H1 (cell line): ENCODE measurements around the gene ACTN4. TPM values are rescaled to one million over a fixed set of nuclear protein-coding genes. Genes with fewer than 3 reads are reported as not detected.

ENCODE experiments used
- CTCF ChIA-PET: fragments of 300-600 bp; sonication (Branson Sonifier 250); formaldehyde crosslinking; loops from one replicate; lab custom pipeline; 2021; ENCODE audit not compliant: partially characterized antibody; lab: Charles Lee
- POLR2A ChIA-PET: fragments of 300-600 bp; sonication (Branson Sonifier 250); formaldehyde crosslinking; loops from one replicate; lab custom pipeline; 2021; ENCODE audit warnings: inconsistent platforms; ENCODE audit not compliant: partially characterized antibody; lab: Charles Lee
- DNase-seq, 2 experiments: peaks; one replicate each; pipeline versions ENCODE4 v3.0.0 to v3.0.0-alpha.2; 2010 to 2022; ENCODE audit warnings: low spot score in 2 of 2, low read depth in 1 of 2, mixed read lengths in 1 of 2
- FAIRE-seq: peaks from 2 replicates; lab custom pipeline; 2011; peaks lifted over from hg19 to GRCh38; lab: Jason Lieb, UNC
- H2AFZ ChIP-seq: 2 replicates; pipeline ENCODE4 v1.8.1; 2012; ENCODE audit warnings: low read length, inconsistent platforms
- H2AK5ac ChIP-seq: 2 replicates; pipeline ENCODE4 v1.6.1; 2013; ENCODE audit warnings: low read depth, low read length
- H2BK120ac ChIP-seq: replicated peaks from 2 replicates; pipeline ENCODE3; 2013; ENCODE audit warnings: low read depth, low read length, inconsistent platforms
- H2BK12ac ChIP-seq: 2 replicates; pipeline ENCODE4 v1.6.1; 2013; ENCODE audit warnings: low read depth, low read length
- H2BK15ac ChIP-seq: 2 replicates; pipeline ENCODE4 v1.6.1; 2013; ENCODE audit warnings: low read length
- H2BK20ac ChIP-seq: 2 replicates; pipeline ENCODE4 v1.6.1; 2013; ENCODE audit warnings: low read length
- H2BK5ac ChIP-seq: 2 replicates; pipeline ENCODE4 v1.6.1; 2013; ENCODE audit warnings: low read depth, low read length
- H3K14ac ChIP-seq: 2 replicates; pipeline ENCODE4 v1.6.1; 2013; ENCODE audit warnings: inconsistent platforms; ENCODE audit not compliant: insufficient read length
- H3K18ac ChIP-seq: 2 replicates; pipeline ENCODE4 v1.6.1; 2013; ENCODE audit warnings: low read length; ENCODE audit errors: extremely low read depth
- H3K23ac ChIP-seq: 2 replicates; pipeline ENCODE4 v1.6.1; 2013; ENCODE audit warnings: inconsistent platforms; ENCODE audit not compliant: insufficient read length
- H3K23me2 ChIP-seq: 2 replicates; pipeline ENCODE4 v1.6.1; 2013; ENCODE audit warnings: low read depth, low read length
- H3K27ac ChIP-seq: 2 replicates; pipeline ENCODE4 v1.6.1; 2011; ENCODE audit warnings: low read depth, low read length, inconsistent platforms
- H3K27me3 ChIP-seq, 4 experiments: replicated peaks in 1 of 4; 1 replicate in 1 of 4; 2 replicates in 3 of 4; pipeline versions ENCODE4 v1.6.1 to v1.8.1; 2011 to 2013; ENCODE audit warnings: low read length in 3 of 4, mild to moderate bottlenecking in 3 of 4, inconsistent platforms in 2 of 4, mixed read lengths in 2 of 4, moderate library complexity in 1 of 4; ENCODE audit not compliant: control insufficient read depth in 3 of 4, insufficient read depth in 3 of 4; ENCODE audit errors: extremely low read depth in 1 of 4
- H3K36me3 ChIP-seq, 4 experiments: 2 replicates each; pipeline versions ENCODE4 v1.6.1 to v1.8.1; 2011 to 2013; ENCODE audit warnings: mild to moderate bottlenecking in 4 of 4, low read length in 3 of 4, moderate library complexity in 2 of 4, control low read depth in 1 of 4, inconsistent platforms in 1 of 4; ENCODE audit not compliant: insufficient read depth in 4 of 4, control insufficient read depth in 2 of 4
- H3K4ac ChIP-seq: replicated peaks from 2 replicates; pipeline ENCODE3; 2013; ENCODE audit warnings: low read length, low read depth, mixed read lengths, inconsistent platforms; ENCODE audit not compliant: insufficient read length
- H3K4me1 ChIP-seq, 4 experiments: replicated peaks in 1 of 4; 1 replicate in 1 of 4; 2 replicates in 3 of 4; pipeline versions ENCODE4 v1.6.1 to v1.8.1; 2011 to 2013; ENCODE audit warnings: low read length in 3 of 4, inconsistent platforms in 2 of 4, mixed read lengths in 1 of 4; ENCODE audit not compliant: insufficient read depth in 4 of 4, control insufficient read depth in 3 of 4
- H3K4me2 ChIP-seq, 2 experiments: 2 replicates each; pipeline versions ENCODE4 v1.6.1 to v1.8.1; 2011 to 2013; ENCODE audit warnings: low read depth in 2 of 2, low read length in 2 of 2, control low read depth in 1 of 2, inconsistent platforms in 1 of 2, mild to moderate bottlenecking in 1 of 2; ENCODE audit not compliant: insufficient read depth in 1 of 2
- H3K4me3 ChIP-seq, 4 experiments: fragments of 200-600, 300-600 bp in 1 of 4; sonication (generic), shearing (Covaris generic), sonication (Bioruptor Twin) in 1 of 4; 2 replicates each; pipeline versions ENCODE4 v1.5.1 to v1.8.1; 2011 to 2016; ENCODE audit warnings: low read length in 4 of 4, low read depth in 3 of 4, control low read depth in 2 of 4, inconsistent platforms in 2 of 4, mild to moderate bottlenecking in 2 of 4, mixed read lengths in 1 of 4, moderate library complexity in 1 of 4; ENCODE audit not compliant: insufficient read depth in 2 of 4; ENCODE audit errors: extremely low read depth in 1 of 4
- H3K56ac ChIP-seq: replicated peaks from 2 replicates; pipeline ENCODE3; 2013; ENCODE audit warnings: low read depth, mild to moderate bottlenecking, mixed read lengths, low read length, inconsistent platforms; ENCODE audit not compliant: insufficient read length
- H3K79me1 ChIP-seq: 2 replicates; pipeline ENCODE4 v1.6.1; 2013; ENCODE audit warnings: low read depth, low read length, control low read depth
- H3K79me2 ChIP-seq, 2 experiments: 2 replicates each; pipeline versions ENCODE4 v1.6.1 to v1.8.1; 2012 to 2013; ENCODE audit warnings: low read length in 2 of 2, mild to moderate bottlenecking in 2 of 2, inconsistent platforms in 1 of 2; ENCODE audit not compliant: insufficient read depth in 2 of 2, control insufficient read depth in 1 of 2
- H3K9ac ChIP-seq, 4 experiments: replicated peaks in 1 of 4; 1 replicate in 1 of 4; 2 replicates in 3 of 4; pipeline versions ENCODE4 v1.6.1 to v1.8.1; 2011 to 2013; ENCODE audit warnings: low read depth in 3 of 4, low read length in 3 of 4, control low read depth in 2 of 4, mild to moderate bottlenecking in 2 of 4, moderate library complexity in 2 of 4, inconsistent platforms in 1 of 4; ENCODE audit errors: extremely low read depth in 1 of 4
- H3K9me3 ChIP-seq, 2 experiments: 2 replicates each; pipeline versions ENCODE4 v1.6.1 to v1.8.1; 2012 to 2013; ENCODE audit warnings: mild to moderate bottlenecking in 2 of 2, moderate library complexity in 2 of 2, control low read depth in 1 of 2, inconsistent platforms in 1 of 2, low read depth in 1 of 2, low read length in 1 of 2, mixed read lengths in 1 of 2; ENCODE audit not compliant: insufficient read depth in 2 of 2
- H4K20me1 ChIP-seq, 2 experiments: replicated peaks in 1 of 2; 2 replicates each; pipeline versions ENCODE3 to v1.8.1; 2011 to 2013; ENCODE audit warnings: inconsistent platforms in 2 of 2, low read length in 2 of 2, mild to moderate bottlenecking in 1 of 2; ENCODE audit not compliant: insufficient read depth in 2 of 2, control insufficient read depth in 1 of 2
- H4K5ac ChIP-seq: 2 replicates; pipeline ENCODE4 v1.6.1; 2013; ENCODE audit warnings: low read length, low read depth, mixed read lengths, inconsistent platforms; ENCODE audit not compliant: insufficient read length
- H4K8ac ChIP-seq: 2 replicates; pipeline ENCODE4 v1.8.0; 2013; ENCODE audit warnings: mild to moderate bottlenecking, moderate library complexity, low read length, inconsistent platforms; ENCODE audit not compliant: insufficient read depth; ENCODE audit errors: extremely low read depth
- H4K91ac ChIP-seq: replicated peaks from 2 replicates; pipeline ENCODE3; 2013; ENCODE audit warnings: low read length, mixed read lengths, inconsistent platforms; ENCODE audit not compliant: insufficient read length
- SAP30 ChIP-seq: fragments of 300-600 bp; sonication (generic); IDR thresholded peaks from 2 replicates; pipeline ENCODE4 v1.7.1; 2012; ENCODE audit warnings: low read length, moderate library complexity, mild to moderate bottlenecking, inconsistent platforms; ENCODE audit not compliant: insufficient read depth, insufficient replicate concordance
- WGBS, 2 experiments: shearing (Covaris generic) in 1 of 2; methylation state at CpG; one replicate each; pipeline versions ENCODE4 v1.1.6 to v1.1.7; 2013 to 2015; ENCODE audit warnings: low lambda C conversion rate in 2 of 2, mixed read lengths in 2 of 2, inconsistent platforms in 1 of 2, low coverage in 1 of 2, missing lambda C conversion rate in 1 of 2; ENCODE audit not compliant: insufficient replicate concordance in 2 of 2, insufficient coverage in 1 of 2, insufficient read length in 1 of 2; ENCODE audit errors: extremely low coverage in 1 of 2, missing lambda C conversion rate in 1 of 2; 5-methylcytosine and 5-hydroxymethylcytosine counted together
- polyA plus RNA-seq, 7 experiments: library from polyadenylated mRNA; depleted of rRNA in 3 of 7; stranded (reverse) in 5 of 7; unstranded in 2 of 7; fragments of >200 nt in 5 of 7; fragments of 200-250 nt in 2 of 7; gene quantifications; 1 replicate in 5 of 7; 2 replicates in 1 of 7; 4 replicates in 1 of 7; pipeline versions ENCODE4 v1.2.1 to v1.2.3, GENCODE V29; 2011 to 2013; ENCODE audit warnings: missing spikeins in 2 of 7, mixed read lengths in 2 of 7
- total RNA-seq: library from RNA; stranded (reverse); fragmentation: NEBNext Ultra II Directional; extraction: Animal tissue kit (Norgen Biotek cat#: 25700); gene quantifications from 2 replicates; pipeline ENCODE4 v1.2.1, GENCODE V29; 2021
- TF ChIP-seq, protein P1 (sequence below): IDR thresholded peaks from 2 replicates; pipeline ENCODE4 v1.6.1; 2012; ENCODE audit warnings: inconsistent platforms

The ACTN4 gene
- total and polyA plus RNA-seq, 2 of the 8 experiments (the other 6 are each of a cell fraction or from before 2014, with no cell fraction given), result 211 to 520 TPM

DNA sequence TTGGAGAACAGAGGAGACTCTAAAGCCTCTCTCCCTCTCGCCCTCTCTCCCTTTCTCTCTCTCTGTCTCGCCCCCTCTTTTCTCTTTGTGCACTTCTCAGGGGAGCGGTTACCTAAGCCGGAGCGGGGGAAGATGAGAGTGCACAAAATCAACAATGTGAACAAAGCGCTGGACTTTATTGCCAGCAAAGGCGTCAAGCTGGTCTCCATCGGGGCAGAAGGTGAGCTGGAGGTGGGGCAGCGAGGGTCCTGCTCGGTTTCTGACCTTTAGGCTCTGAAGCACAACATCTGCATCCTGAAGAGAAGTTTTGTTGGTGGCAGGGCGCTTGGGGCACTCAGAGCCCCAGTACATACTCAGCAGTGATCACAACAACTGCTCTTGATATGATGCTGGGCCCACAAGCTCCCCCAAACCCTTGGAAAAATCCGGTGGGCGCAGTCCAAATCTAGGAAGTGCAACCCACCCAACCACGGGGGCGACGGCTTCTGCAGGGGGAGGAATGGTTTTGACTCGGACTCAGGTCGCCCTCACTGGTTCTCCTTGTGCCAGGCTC, 53.5 kb downstream of the ACTN4 start:
- H3K9me3 ChIP-seq, result no peaks in the 10 kb centered on the region
- 90% methylated on average over 17 of the region's 18 CpGs; no CpG with 5 or more reads in 1 of the 2 experiments for WGBS, 2 experiments
- H2BK12ac ChIP-seq, result no peak overlapping the region
- H3K27ac ChIP-seq, result no peak overlapping the region
- H3K18ac ChIP-seq, result no peak overlapping the region
- H3K9ac ChIP-seq, result no peak overlapping the region
- H3K36me3 ChIP-seq, result peaks cover 23 to 48% (median 31%) of the 10 kb centered on the region in 4 experiments
- H2BK20ac ChIP-seq, result no peak overlapping the region
- no peaks in the 10 kb centered on the region; a peak in 1 of 7 replicates for H3K27me3 ChIP-seq
- no peak overlapping the region for H3K23ac ChIP-seq
- H3K23me2 ChIP-seq, result no peaks in the 10 kb centered on the region
- H4K91ac ChIP-seq, result no peak overlapping the region
- no peak overlapping the region for H3K4ac ChIP-seq
- no peak overlapping the region for H3K4me3 ChIP-seq
- 0 out of 2 replicates have a peak overlapping the region, but pooled peaks have one; percentile 35 for H2BK5ac ChIP-seq
- no peak for TF ChIP-seq SAP30
- TF ChIP-seq, protein P1, sequence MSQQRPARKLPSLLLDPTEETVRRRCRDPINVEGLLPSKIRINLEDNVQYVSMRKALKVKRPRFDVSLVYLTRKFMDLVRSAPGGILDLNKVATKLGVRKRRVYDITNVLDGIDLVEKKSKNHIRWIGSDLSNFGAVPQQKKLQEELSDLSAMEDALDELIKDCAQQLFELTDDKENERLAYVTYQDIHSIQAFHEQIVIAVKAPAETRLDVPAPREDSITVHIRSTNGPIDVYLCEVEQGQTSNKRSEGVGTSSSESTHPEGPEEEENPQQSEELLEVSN, result no peak
- peaks cover 0 to 16% (median 9%) of the 10 kb centered on the region in 4 experiments; a peak in 5 of 7 replicates for H3K4me1 ChIP-seq
- H3K4me2 ChIP-seq, result no peak overlapping the region
- no peak for DNase-seq
- no peak overlapping the region for H3K14ac ChIP-seq
- ChIA-PET CTCF (interaction anchor here (0.8 to 6.2 kb wide), 8 partner anchors 13 to 69 kb away, joined by 3 to 39 read pairs (median 5); no protein-coding TSS in a partner anchor), POLR2A (interaction anchor here (0.7 to 3.5 kb wide), 7 partner anchors 10 to 53 kb away, joined by 3 to 15 read pairs (median 6); partner anchors contain the start of gene ACTN4)
- FAIRE-seq, result no peak
- H2AFZ ChIP-seq, result no peak overlapping the region
- no peak overlapping the region for H2BK15ac ChIP-seq
- H4K5ac ChIP-seq, result no peak overlapping the region
- peaks cover 28% of the 10 kb centered on the region for H3K79me1 ChIP-seq
- H4K20me1 ChIP-seq, result peaks cover 20 to 28% of the 10 kb centered on the region in 2 experiments
- H2BK120ac ChIP-seq, result no peak overlapping the region
- H3K79me2 ChIP-seq, result peaks cover 0 to 37% of the 10 kb centered on the region in 2 experiments; a peak in 2 of 4 replicates
- H3K56ac ChIP-seq, result no peak overlapping the region
- H2AK5ac ChIP-seq, result no peak overlapping the region
- H4K8ac ChIP-seq, result no peak overlapping the region
